GM10248 (cell line): ENCODE measurements around the gene ZCCHC7.
"Not testable (repeated sequence)": the region's sequence is repeated elsewhere in the genome, so short reads cannot be mapped to it uniquely, and the experiment has no call there.

Experiments
- CTCF ChIA-PET: fragments of 300-600 bp; sonication (Branson Sonifier 250); formaldehyde crosslinking; extraction: SDS; loops from one replicate; lab custom pipeline; 2021; ENCODE audit warnings: antibody characterized with exemption; lab: Yijun Ruan, JAX
- POLR2A ChIA-PET: fragments of 350-650 bp; sonication (Branson Sonifier 250); formaldehyde crosslinking; extraction: SDS; loops from one replicate; lab custom pipeline; 2020; ENCODE audit warnings: antibody characterized with exemption; lab: Yijun Ruan, JAX
- DNase-seq: peaks from one replicate; pipeline ENCODE4 v3.0.0; 2012; ENCODE audit errors: extremely low spot score
- TF ChIP-seq, protein P1 (sequence below): IDR thresholded peaks from 2 replicates; pipeline ENCODE4 v1.5.1; 2012; ENCODE audit warnings: mild to moderate bottlenecking, low read depth; ENCODE audit errors: extremely low read depth, missing control alignments, control extremely low read depth

ZCCHC7 gene

DNA sequence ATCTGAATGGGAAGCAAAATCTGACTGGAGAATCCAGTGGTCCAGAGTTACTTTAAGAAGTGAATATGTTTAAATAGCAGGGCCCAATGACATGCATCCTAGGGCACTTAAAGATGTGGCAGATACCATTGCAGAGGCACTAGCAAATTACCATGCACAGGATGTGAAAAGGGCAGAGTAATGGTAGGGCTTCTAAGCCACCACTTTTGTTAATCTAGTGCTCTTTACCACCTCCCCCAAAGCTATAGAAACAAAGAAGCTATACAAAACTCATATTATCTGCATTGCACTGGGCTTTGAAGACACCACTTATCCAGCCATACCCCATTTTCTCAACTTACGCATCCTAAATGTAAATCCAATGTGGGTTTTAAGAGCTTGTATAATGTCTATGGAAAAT lies 81.2 kb downstream of the ZCCHC7 start:
- POLR2A ChIA-PET, result no interaction called here
- CTCF ChIA-PET, result interaction anchor here (1.2 to 5.4 kb wide), 3 partner anchors 9 to 16 kb away, joined by 3 to 21 read pairs (median 4); no protein-coding TSS in a partner anchor
- DNase-seq, result no peak
- TF ChIP-seq, protein P1, sequence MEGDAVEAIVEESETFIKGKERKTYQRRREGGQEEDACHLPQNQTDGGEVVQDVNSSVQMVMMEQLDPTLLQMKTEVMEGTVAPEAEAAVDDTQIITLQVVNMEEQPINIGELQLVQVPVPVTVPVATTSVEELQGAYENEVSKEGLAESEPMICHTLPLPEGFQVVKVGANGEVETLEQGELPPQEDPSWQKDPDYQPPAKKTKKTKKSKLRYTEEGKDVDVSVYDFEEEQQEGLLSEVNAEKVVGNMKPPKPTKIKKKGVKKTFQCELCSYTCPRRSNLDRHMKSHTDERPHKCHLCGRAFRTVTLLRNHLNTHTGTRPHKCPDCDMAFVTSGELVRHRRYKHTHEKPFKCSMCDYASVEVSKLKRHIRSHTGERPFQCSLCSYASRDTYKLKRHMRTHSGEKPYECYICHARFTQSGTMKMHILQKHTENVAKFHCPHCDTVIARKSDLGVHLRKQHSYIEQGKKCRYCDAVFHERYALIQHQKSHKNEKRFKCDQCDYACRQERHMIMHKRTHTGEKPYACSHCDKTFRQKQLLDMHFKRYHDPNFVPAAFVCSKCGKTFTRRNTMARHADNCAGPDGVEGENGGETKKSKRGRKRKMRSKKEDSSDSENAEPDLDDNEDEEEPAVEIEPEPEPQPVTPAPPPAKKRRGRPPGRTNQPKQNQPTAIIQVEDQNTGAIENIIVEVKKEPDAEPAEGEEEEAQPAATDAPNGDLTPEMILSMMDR, result no peak

DNA sequence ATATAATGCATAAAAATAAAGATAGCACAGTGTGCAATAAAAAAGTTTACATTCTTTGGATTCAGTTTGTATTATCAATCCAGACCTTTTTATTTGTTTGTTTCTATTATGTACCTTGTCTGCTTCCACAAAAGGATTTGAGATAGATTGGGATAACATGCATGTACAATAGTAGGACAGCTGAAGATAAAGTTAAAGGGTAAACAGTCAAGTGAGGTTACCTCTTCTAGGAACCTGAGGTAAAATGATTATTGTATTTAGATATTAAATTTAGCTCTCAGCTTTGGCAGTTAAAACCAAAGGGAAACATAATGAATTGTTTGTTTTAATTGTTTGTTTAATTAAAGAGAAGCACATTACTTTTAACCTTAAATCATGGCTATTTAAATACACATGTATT lies 81.7 kb downstream of the ZCCHC7 start:
- CTCF ChIA-PET, result interaction anchor here (1.2 to 5.4 kb wide), 3 partner anchors 9 to 16 kb away, joined by 3 to 21 read pairs (median 4); no protein-coding TSS in a partner anchor
- TF ChIP-seq, protein P1, result no peak
- no peak for DNase-seq
- POLR2A ChIA-PET, result no interaction called here

DNA sequence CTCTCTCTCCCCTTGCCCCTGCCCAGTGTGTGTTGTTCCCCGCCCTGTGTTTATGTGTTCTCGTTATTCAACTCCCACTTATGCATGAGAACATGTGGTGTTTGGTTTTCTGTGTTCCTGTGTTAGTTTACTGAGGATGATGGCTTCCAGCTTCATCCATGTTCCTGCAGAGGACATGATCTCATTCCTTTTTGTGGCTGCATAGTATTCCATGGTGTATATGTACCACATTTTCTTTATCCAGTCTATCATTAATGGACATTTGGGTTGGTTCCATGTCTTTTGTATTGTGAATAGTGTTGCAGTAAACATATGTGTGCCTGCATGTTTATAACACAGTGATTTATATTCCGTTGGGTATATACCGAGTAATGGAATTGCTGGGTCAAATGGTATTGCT lies 83.1 kb downstream of the ZCCHC7 start:
- CTCF ChIA-PET, result interaction anchor here (0.9 to 5.4 kb wide), 2 partner anchors 10 to 21 kb away, joined by 3 to 21 read pairs; no protein-coding TSS in a partner anchor
- POLR2A ChIA-PET, DNase-seq: not testable (repeated sequence)

DNA sequence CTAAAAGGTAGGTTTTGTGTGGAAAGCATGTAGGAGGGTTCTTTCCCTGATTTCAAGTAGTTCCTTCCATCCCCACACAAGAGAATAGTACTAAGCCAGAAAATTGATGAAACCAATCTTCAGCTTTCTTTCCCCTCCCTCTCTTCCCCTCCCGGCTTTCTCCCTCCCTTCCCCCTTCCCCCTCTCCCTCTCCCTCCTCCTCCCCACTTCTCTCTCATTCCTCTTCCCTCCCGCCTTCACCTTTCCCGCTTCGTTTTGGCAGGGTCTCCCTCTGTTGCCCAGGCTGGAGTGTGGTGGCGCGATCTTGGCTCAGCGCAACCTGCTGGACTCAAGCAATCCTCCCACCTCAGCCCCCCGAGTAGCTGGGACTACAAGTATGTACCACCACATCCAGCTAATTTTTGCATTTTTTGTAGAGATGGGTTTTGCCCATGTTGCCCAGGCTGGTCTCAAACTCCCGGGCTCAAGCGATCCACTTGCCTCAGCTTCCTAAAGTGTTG lies 85.8 kb downstream of the ZCCHC7 start:
- TF ChIP-seq, protein P1, result no peak
- CTCF ChIA-PET, result interaction anchor here (1.3 to 5.4 kb wide), 4 partner anchors 9 to 118 kb away, joined by 3 to 21 read pairs (median 4); no protein-coding TSS in a partner anchor
- POLR2A ChIA-PET, result no interaction called here
- no peak for DNase-seq

DNA sequence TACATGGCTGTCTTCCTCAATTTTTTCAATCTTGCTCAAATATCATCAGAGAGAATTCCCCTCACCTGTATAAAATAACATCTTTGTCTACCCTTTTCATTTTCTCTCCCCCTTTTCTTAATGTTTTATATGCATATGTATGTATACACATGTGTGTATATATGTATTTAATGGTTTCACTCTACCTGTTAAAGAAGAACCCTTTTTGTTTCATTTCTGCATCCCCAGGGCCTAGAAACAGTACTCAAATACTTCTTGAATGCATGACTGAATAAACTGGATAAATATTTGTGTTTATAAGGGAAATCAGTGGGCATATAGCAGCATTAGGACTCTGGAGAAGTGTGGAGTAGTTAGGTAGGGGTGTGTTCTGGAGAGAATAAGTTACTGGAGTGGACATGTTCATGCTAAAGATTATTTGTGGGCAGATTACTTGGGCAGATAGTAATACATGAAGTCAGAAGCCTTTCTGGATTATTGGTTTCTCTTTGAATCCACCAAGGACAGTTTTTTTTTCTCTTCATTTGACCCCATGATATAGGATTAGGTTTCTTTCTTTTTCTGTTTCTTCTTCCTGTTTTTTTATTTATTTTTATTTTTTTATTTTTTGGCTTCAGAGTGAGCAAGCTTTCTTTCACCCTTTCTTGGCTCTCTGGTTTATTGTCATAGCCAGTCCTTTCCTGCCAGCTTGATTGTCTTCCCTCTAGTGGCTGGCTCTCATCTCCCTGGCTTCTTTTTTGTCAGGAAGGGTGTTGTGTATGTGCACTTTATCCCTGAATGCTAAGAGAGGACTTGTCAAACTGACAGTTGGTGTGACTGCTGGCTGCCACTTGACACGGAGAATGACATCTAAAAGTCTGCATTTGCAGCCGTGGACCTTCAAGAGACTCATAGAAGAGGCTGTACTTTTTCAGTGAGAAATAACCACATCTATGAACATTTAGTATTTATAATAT lies 89.3 kb downstream of the ZCCHC7 start:
- TF ChIP-seq, protein P1, result no peak
- no peak for DNase-seq
- POLR2A ChIA-PET, result no interaction called here
- CTCF ChIA-PET, result interaction anchor here (1.2 to 2.0 kb wide), 5 partner anchors 11 to 213 kb away, joined by 3 to 5 read pairs (median 3); no protein-coding TSS in a partner anchor

DNA sequence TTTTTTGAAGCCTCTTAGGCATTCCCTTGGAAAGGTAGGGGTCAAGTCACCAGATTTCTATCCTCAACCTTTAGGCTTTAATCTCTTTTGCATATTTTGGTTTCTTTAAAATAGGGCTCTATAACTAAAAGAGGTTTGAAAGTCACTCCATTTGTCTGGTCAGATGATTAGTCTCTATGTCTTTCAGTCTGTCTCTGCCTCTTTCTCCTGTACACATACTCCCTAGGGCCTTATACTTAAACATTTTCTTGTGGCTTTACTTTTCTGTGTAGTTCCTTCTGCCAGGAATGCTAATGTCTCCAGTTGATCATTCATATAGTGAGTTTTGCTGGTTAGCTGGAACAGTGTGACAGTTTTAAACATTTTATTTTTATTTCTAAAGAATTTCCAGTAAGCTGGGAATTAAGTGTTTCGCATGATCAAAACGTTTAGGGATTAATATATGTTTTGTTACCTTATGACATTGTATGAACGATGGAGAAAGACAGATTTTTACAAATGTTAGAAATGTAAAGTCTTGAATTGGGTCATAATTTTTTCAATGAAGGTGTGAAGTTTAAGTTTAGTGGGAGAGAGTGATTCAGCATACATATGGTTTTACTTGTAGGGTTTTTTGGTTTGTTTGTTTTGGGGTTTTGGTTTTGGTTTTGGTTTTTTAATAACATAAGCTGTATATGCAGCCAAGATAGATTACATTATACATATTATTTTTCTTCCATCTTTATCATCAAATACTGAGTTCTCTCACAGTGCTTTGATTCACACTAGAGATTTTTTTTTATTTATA lies 90.6 kb downstream of the ZCCHC7 start:
- TF ChIP-seq, protein P1, result no peak
- POLR2A ChIA-PET, result interaction anchor here (0.6 kb wide), 1 partner anchor 166 kb away, joined by 3 read pairs; no protein-coding TSS in a partner anchor
- DNase-seq, result no peak
- CTCF ChIA-PET, result interaction anchor here (0.8 to 1.1 kb wide), 4 partner anchors 10 to 180 kb away, joined by 3 read pairs; no protein-coding TSS in a partner anchor
